IPS DF 6.9 (cell line): ENCODE results near the gene SPDYC.

ENCODE experiments used
- DNase-seq: peaks from one replicate; pipeline ENCODE4 v3.0.0-alpha.2; 2013; ENCODE audit warnings: low read depth, low spot score
- H3K27ac ChIP-seq: one replicate; pipeline ENCODE4 v1.5.1; 2013; ENCODE audit warnings: low read length, control low read depth
- H3K27me3 ChIP-seq: 2 replicates; pipeline ENCODE4 v1.6.1; 2013; ENCODE audit warnings: mild to moderate bottlenecking, low read length; ENCODE audit not compliant: control insufficient read depth, insufficient read depth
- H3K36me3 ChIP-seq: 2 replicates; pipeline ENCODE4 v1.6.1; 2013; ENCODE audit warnings: low read length; ENCODE audit not compliant: control insufficient read depth, insufficient read depth
- H3K4me1 ChIP-seq: 2 replicates; pipeline ENCODE4 v1.6.1; 2013; ENCODE audit warnings: low read length; ENCODE audit not compliant: control insufficient read depth, insufficient read depth
- H3K4me3 ChIP-seq: 2 replicates; pipeline ENCODE4 v1.5.1; 2013; ENCODE audit warnings: mild to moderate bottlenecking, low read length
- H3K9me3 ChIP-seq: 2 replicates; pipeline ENCODE4 v1.6.1; 2013; ENCODE audit warnings: low read length, inconsistent platforms; ENCODE audit not compliant: control insufficient read depth, insufficient read depth
- WGBS: extraction: QIAGEN DNeasy Blood & Tissue Kit; methylation state at CpG from one replicate; pipeline ENCODE4 v1.1.7; 2013; ENCODE audit warnings: mixed read lengths, missing lambda C conversion rate; ENCODE audit not compliant: insufficient read length, insufficient coverage; 5-methylcytosine and 5-hydroxymethylcytosine counted together

The SPDYC gene

DNA sequence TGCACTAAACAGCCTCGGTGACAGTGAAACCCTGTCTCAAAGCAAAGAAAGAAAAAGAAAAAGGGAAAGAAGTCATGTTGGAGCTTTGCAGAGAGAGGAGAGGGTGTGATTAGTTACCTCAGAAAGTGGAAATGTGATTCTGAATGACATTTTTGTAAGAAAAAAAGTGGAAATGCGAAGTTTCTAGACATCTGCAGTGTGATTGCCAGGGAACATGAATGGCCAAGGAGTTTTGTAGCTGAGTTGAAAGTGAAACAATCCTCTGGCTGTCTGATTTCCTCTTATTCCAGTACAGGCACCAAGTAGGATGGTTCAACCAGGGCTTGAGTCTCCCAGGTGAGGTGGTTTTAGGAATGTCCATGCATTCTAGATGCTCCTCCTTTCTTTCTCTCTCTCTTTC is 17.9 kb upstream of the SPDYC start:
- no peaks in the 10 kb centered on the region for H3K9me3 ChIP-seq
- no peak overlapping the region for H3K27ac ChIP-seq
- no peaks in the 10 kb centered on the region for H3K27me3 ChIP-seq
- no peak overlapping the region for H3K4me3 ChIP-seq
- peaks cover 2% of the 10 kb centered on the region; the same call in 1 of the 2 replicates for H3K4me1 ChIP-seq
- no peak for DNase-seq
- no peaks in the 10 kb centered on the region for H3K36me3 ChIP-seq
- WGBS, result no CpG with 5 or more reads among the region's 2 CpGs

DNA sequence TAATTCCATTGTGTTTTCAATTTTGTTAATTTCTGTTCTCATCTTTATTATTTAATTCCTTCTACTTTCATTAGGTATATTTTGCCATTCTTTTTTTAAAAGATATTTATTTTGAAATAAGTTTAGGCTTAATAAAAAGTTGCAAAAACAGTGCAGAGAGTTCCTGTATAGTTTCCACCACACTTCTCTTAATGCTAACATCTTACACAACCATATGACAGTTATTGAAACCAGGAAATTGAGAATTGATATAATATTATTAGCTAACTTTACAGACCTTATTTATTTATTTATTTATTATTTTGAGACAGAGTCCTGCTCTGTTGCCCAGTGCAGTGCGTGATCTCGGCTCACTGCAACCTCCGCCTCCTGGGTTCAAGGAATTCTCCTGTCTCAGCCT is 13.8 kb upstream of the SPDYC start:
- WGBS, result no CpG with 5 or more reads among the region's 3 CpGs
- no peak overlapping the region for H3K27ac ChIP-seq
- H3K4me1 ChIP-seq, result no peaks in the 10 kb centered on the region
- H3K4me3 ChIP-seq, result no peak overlapping the region
- H3K9me3 ChIP-seq, result no peaks in the 10 kb centered on the region
- H3K27me3 ChIP-seq, result no peaks in the 10 kb centered on the region
- no peak for DNase-seq
- H3K36me3 ChIP-seq, result no peaks in the 10 kb centered on the region

DNA sequence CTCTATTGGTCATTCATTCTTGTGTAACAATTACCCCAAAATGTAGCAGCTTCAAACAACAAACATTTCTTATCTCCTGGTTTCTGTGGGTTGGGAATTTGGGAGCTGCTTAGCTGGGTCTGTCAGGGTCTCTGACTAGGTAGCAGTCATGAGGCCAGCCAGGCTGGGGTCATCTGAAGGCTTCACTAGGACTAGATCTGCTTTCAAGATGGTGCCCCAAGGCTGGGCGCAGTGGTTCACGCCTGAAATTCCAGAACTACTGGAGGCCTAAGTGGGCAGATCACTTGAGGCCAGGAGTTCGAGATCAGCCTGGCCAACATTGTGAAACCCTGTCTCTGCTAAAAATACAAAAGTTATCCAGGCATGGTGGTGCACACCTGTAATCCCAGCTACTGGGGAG is 13.1 kb upstream of the SPDYC start:
- Histone ChIP-seq H3K4me1 (no peaks in the 10 kb centered on the region), H3K27me3 (no peaks in the 10 kb centered on the region), H3K36me3 (no peaks in the 10 kb centered on the region), H3K27ac (no peak overlapping the region), H3K4me3 (no peak overlapping the region), H3K9me3 (no peaks in the 10 kb centered on the region)
- no peak for DNase-seq
- no CpG with 5 or more reads among the region's 3 CpGs for WGBS

DNA sequence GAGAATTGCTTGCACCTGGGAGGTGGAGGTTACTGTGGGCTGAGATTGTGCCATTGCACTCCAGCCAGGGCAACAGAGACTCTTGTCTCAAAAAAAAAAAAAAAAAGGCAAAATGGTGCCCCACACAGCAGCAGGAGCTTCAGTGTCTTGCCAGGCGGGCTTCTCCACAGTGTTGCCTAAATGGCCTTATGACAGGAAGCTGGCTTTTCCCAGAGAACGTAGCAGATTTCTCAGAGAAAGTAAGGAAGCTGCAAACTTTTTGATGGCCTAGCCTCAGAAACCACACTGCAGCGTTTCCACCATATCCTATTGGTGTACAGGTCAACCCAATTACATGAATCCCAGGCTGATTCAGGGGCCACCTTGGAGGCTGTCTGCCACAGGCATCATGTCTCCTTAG is 12.7 kb upstream of the SPDYC start:
- no CpG with 5 or more reads among the region's 3 CpGs for whole genome bisulfite sequencing
- Histone ChIP-seq H3K9me3 (no peaks in the 10 kb centered on the region), H3K36me3 (no peaks in the 10 kb centered on the region), H3K4me3 (no peak overlapping the region), H3K4me1 (no peaks in the 10 kb centered on the region), H3K27ac (no peak overlapping the region), H3K27me3 (no peaks in the 10 kb centered on the region)
- no peak for DNase-seq

DNA sequence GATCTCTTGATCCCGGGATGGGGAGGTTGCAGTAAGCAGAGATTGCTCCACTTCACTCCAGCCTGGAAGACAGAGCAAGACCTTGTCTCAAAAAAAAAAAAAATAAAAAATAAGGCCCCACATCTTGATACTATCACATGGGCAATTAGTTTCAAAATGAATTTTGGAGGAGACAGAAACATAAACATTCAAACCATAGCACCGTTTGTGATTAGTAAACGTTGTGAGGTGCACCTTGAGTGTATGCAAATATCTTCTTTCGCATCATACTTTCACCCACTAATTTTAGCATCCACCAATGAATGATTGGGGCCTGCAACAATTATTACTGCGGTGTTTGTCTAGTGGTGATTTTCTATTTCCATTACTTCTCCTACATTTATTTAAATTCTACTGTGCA is 11.0 kb upstream of the SPDYC start:
- Histone ChIP-seq H3K27me3 (no peaks in the 10 kb centered on the region), H3K4me1 (no peaks in the 10 kb centered on the region), H3K9me3 (no peaks in the 10 kb centered on the region), H3K27ac (no peak overlapping the region), H3K36me3 (no peaks in the 10 kb centered on the region), H3K4me3 (no peak overlapping the region)
- DNase-seq, result no peak
- no CpG with 5 or more reads among the region's 5 CpGs for WGBS

DNA sequence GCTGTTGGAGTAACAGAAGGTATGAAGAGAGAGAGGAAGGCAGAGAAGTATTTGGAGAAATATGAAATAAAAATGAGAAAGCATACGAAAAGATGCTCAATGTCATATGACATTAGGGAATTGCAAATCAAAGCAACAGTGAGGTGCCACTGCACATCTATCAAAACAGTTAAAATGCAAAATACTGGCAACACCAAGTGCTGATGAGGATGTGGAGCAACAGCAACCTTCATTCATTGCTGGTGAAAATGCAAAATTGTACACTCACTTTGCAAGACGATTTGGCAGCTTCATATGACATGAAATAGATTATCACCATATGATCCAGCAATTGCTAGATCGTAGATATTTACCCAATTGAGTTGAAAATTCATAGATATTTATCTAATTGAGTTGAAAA is 9.4 kb upstream of the SPDYC start:
- no peak for DNase-seq
- H3K27me3 ChIP-seq, result no peaks in the 10 kb centered on the region
- H3K36me3 ChIP-seq, result no peaks in the 10 kb centered on the region
- no peak overlapping the region for H3K4me3 ChIP-seq
- no CpG with 5 or more reads among the region's 3 CpGs for WGBS
- no peaks in the 10 kb centered on the region for H3K9me3 ChIP-seq
- H3K4me1 ChIP-seq, result no peaks in the 10 kb centered on the region
- H3K27ac ChIP-seq, result no peak overlapping the region

DNA sequence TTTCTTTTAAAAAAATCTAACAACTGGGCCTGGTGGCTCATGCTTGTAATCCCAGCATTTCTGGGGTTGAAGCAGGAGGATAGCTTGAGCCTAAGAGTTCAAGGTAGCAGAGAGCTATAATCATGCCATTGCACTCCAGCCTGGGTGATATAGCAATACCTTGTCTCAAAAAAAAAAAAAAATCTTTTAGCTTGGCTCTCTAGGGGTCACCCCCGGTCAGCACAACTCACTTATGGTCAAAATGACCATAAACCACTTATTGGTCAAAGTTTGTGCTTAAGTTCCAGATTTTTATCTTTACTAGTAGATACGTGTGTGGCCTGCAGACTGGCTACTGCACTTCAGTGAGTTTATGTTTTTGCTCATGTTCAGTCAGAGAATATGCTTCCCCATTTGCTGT is 6.3 kb upstream of the SPDYC start:
- H3K27me3 ChIP-seq, result no peaks in the 10 kb centered on the region
- DNase-seq, result no peak
- H3K36me3 ChIP-seq, result no peaks in the 10 kb centered on the region
- no peaks in the 10 kb centered on the region for H3K4me1 ChIP-seq
- no peaks in the 10 kb centered on the region for H3K9me3 ChIP-seq
- no peak overlapping the region for H3K27ac ChIP-seq
- WGBS, result no CpG with 5 or more reads among the region's 2 CpGs
- H3K4me3 ChIP-seq, result no peak overlapping the region

DNA sequence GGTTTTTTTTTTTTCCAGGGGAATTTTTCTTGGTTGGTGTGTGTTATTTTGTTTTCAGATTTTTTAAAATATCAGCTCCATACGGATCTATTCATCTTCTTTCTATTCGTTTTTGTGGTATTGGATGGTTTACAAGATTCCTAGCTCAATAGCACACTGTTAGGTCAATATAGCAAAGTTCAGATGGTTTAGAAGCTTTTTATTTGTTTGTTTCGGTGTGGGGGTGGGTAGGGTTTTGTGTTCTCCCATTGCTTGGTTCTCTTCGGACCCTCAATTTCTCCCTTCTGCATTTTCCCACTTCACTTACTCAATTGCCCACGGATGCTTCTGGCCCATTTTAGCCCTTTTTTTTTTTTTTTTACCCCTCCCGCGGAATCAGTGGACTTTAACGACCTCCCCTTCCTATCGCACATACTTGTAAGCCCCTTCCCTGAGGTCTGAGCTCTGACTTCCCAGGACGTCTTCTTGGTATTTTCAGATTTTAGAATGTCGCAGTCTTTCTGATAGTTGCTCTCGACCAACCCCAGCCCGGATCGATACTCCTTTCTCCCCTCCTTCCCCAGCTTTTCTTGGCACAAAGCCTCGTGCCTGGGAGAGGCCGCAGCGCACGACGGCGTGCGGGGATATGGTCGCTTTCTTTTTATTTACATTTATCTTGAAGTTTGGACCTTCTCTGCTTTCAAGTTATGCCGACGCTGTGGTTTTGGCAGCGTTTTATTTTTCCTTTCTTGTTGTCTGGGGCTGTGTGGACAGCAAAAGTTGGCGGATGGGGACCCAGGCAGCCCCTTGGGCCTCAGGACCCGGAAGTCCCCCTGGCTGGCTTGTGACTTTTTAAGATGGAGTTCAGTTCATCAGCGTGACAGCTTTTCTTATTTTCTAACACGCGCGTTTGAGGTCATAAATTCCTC is 4.4 kb upstream of the SPDYC start:
- DNase-seq, result no peak
- no CpG with 5 or more reads among the region's 31 CpGs for WGBS
- Histone ChIP-seq H3K36me3 (no peaks in the 10 kb centered on the region), H3K4me1 (no peaks in the 10 kb centered on the region), H3K9me3 (no peaks in the 10 kb centered on the region), H3K4me3 (no peak overlapping the region), H3K27me3 (no peaks in the 10 kb centered on the region), H3K27ac (no peak overlapping the region)

DNA sequence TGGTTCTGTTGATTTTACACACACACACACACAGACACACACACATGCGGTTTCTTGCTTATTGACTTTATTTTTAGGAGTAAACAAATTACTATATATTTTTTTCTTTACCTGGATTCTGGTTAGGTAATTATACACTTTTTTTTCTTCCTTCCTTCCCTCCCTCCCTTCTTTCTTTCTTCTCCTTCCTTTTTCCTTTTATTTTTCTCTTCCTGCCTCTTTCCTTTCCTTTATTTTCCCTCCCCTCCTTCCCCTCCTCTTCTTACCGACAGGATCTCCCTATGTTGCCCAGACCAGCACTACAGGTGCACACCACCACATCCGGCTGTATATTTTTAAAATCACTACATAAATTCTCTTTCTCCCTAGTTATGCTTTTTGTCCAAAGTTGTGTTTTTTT is 3.1 kb upstream of the SPDYC start:
- no peaks in the 10 kb centered on the region for H3K9me3 ChIP-seq
- no peak overlapping the region for H3K4me3 ChIP-seq
- H3K36me3 ChIP-seq, result no peaks in the 10 kb centered on the region
- no CpG with 5 or more reads among the region's 3 CpGs for WGBS
- no peak overlapping the region for H3K27ac ChIP-seq
- DNase-seq, result no peak
- H3K4me1 ChIP-seq, result no peaks in the 10 kb centered on the region
- no peaks in the 10 kb centered on the region for H3K27me3 ChIP-seq

DNA sequence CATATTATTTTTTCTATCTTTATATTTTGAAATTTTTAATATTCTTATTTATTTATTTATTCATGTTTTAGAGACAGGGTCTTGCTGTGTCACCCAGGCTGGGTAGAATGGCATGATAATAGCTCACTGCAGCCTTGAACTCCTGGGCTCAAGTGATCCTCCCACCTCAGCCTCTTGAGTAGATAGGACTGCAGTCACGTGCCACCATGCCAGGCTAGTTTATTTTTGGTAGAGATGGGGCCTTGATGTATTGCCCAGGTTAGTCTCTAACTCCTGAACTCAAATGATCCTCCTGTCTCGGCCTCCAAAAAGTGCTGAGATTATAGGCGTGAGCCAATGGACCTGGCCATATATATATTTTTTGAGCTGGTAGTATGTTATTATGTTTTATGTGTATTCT is 2.4 kb upstream of the SPDYC start:
- Histone ChIP-seq H3K27ac (no peak overlapping the region), H3K36me3 (no peaks in the 10 kb centered on the region), H3K27me3 (no peaks in the 10 kb centered on the region), H3K9me3 (no peaks in the 10 kb centered on the region), H3K4me1 (no peaks in the 10 kb centered on the region), H3K4me3 (no peak overlapping the region)
- DNase-seq, result no peak
- no CpG with 5 or more reads among the region's 3 CpGs for WGBS

DNA sequence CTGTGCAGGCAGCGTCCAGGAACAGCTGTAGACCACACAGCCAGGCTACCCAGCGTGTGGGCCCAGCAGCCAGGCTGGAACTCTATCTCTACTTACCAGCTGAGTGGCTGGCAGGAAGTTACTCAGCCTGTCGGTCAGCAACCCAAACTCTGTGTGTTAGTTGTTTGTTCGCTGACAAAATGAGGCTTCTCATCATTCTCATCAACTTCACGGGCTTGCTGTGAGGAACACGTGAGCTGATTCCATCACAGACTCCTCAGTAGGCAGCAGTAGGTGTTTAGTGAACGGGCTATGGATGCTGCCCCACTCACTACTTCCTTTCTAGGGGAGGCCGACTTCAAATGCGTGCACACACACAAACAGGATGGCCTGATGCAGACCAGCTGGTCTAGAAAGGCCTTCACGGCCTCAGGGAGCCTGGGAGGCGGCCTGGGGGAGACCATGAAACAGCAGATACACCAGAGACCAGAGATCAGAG is 830 bp upstream of the SPDYC start:
- no peak for DNase-seq
- H3K9me3 ChIP-seq, result no peaks in the 10 kb centered on the region
- H3K4me3 ChIP-seq, result no peak overlapping the region
- H3K27me3 ChIP-seq, result no peaks in the 10 kb centered on the region
- H3K36me3 ChIP-seq, result no peaks in the 10 kb centered on the region
- WGBS, result no CpG with 5 or more reads among the region's 11 CpGs
- no peak overlapping the region for H3K27ac ChIP-seq
- H3K4me1 ChIP-seq, result no peaks in the 10 kb centered on the region
